Mammary epithelial cell (primary cell): ENCODE data around the gene CPXM2.

Source experiments
- EZH2 ChIP-seq: IDR thresholded peaks from 2 replicates; pipeline ENCODE4 v1.6.1; 2012; ENCODE audit warnings: low read length, inconsistent platforms, borderline replicate concordance
- TF ChIP-seq, protein P1 (sequence below), 2 donors: IDR thresholded peaks in 1 of 2; conservative IDR thresholded peaks in 1 of 2; 2 replicates each; pipeline ENCODE4 v1.5.1; 2011 to 2012; ENCODE audit warnings: inconsistent platforms in 2 of 2, low read length in 2 of 2, mild to moderate bottlenecking in 2 of 2, control low read depth in 1 of 2, low read depth in 1 of 2; ENCODE audit not compliant: insufficient read depth in 1 of 2; ENCODE audit errors: extremely low read depth in 1 of 2

DNA sequence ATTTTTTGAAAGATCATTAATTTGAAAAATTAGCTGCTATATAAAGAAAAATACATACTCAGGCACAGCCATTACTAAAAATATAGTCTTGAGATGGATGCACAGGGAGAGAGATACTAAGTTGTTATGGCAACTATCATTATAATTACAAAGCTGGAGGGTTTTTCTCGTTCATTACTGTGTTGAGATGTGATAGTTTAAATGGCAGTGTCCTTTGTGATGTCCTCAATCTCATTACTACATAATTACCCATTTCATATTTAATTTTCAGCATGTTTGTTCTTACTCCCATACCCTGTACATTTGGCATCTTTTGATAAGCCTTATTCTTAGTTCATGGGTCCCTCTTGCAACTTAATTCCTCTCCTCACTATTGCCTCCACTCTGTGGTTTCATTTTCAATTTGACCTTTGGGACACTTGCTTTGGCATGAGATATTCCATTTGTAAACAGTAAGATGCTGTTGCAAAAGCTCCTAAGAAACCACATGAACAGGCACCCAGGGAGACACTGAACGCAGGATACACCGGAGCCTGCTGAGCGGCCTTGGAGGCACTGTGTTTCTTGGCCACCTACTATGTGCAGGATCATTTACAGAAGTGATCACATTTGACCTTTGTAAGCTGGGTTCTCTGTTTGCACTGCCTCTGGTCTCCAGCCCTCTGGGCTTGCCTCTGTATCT is 4.8 kb upstream of the CPXM2 start:
- no peak for TF ChIP-seq EZH2
- TF ChIP-seq, protein P1, sequence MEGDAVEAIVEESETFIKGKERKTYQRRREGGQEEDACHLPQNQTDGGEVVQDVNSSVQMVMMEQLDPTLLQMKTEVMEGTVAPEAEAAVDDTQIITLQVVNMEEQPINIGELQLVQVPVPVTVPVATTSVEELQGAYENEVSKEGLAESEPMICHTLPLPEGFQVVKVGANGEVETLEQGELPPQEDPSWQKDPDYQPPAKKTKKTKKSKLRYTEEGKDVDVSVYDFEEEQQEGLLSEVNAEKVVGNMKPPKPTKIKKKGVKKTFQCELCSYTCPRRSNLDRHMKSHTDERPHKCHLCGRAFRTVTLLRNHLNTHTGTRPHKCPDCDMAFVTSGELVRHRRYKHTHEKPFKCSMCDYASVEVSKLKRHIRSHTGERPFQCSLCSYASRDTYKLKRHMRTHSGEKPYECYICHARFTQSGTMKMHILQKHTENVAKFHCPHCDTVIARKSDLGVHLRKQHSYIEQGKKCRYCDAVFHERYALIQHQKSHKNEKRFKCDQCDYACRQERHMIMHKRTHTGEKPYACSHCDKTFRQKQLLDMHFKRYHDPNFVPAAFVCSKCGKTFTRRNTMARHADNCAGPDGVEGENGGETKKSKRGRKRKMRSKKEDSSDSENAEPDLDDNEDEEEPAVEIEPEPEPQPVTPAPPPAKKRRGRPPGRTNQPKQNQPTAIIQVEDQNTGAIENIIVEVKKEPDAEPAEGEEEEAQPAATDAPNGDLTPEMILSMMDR (conservative IDR thresholded peaks at IDR 0.05 in 1 of 2, IDR thresholded peaks at IDR 0.05 in 1 of 2; ENCODE audit: extremely low read depth in 1 of 2, insufficient read depth in 1 of 2, low read depth in 1 of 2, low read length in 2 of 2) = no peak
